PC-3 (cell line): ENCODE results near the gene COL1A1.

Experiments used
- EZH2 ChIP-seq: fragments of 300-600 bp; sonication (generic); IDR thresholded peaks from one replicate; pipeline ENCODE4 v1.6.1; 2017; ENCODE audit warnings: antibody characterized with exemption, mild to moderate bottlenecking, low read length; ENCODE audit not compliant: unreplicated experiment
- TF ChIP-seq, protein P1 (sequence below): fragments of 300-600 bp; sonication (generic); conservative IDR thresholded peaks from 2 replicates; pipeline ENCODE4 v1.5.1; 2017; ENCODE audit warnings: antibody characterized with exemption, low read depth, mild to moderate bottlenecking, low read length

DNA sequence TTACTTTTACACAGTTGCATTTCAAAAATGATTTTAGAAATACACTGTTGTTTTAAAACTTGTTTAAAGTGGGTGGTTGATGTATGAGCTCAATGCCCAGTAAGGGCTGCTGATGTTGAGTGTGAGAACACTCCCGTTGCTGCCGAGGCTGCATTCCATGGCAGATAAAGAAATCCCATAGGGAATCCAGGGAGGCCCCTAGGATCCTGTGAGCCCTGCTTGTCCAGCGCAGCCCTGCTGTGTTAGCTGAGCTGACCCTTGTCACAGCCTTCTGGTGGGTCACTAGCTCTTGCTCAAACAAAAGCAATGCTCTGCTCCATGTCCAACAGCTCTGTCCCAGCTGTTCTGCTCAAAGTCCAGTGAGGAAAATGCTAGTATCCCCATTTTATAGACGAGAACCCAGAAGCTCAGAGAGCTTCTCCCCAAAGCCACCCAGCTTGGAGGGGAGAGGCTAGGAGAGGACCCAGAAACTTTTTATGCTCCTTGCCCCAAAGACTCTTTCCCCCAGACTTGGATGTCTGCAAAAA, 18.6 kb upstream of the COL1A1 start:
- TF ChIP-seq, protein P1, sequence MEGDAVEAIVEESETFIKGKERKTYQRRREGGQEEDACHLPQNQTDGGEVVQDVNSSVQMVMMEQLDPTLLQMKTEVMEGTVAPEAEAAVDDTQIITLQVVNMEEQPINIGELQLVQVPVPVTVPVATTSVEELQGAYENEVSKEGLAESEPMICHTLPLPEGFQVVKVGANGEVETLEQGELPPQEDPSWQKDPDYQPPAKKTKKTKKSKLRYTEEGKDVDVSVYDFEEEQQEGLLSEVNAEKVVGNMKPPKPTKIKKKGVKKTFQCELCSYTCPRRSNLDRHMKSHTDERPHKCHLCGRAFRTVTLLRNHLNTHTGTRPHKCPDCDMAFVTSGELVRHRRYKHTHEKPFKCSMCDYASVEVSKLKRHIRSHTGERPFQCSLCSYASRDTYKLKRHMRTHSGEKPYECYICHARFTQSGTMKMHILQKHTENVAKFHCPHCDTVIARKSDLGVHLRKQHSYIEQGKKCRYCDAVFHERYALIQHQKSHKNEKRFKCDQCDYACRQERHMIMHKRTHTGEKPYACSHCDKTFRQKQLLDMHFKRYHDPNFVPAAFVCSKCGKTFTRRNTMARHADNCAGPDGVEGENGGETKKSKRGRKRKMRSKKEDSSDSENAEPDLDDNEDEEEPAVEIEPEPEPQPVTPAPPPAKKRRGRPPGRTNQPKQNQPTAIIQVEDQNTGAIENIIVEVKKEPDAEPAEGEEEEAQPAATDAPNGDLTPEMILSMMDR, result no peak
- TF ChIP-seq EZH2, result no peak
